Neural crest cell (in vitro differentiated cells): ENCODE results near the gene SNX6. TPM values are rescaled to one million over a fixed set of nuclear protein-coding genes. Genes with fewer than 3 reads are reported as not detected.

Source experiments
- DNase-seq: peaks from one replicate; pipeline ENCODE4 v3.0.0; 2021; ENCODE audit warnings: low read depth, mixed read lengths, low spot score
- H3K27ac Mint-ChIP-seq: one replicate; pipeline ENCODE4 v1.8.0; 2021; ENCODE audit warnings: mild to moderate bottlenecking, mixed read lengths; ENCODE audit not compliant: unreplicated experiment
- H3K27me3 Mint-ChIP-seq: 2 replicates; pipeline ENCODE4 v1.8.0; 2021; ENCODE audit warnings: low read depth, mild to moderate bottlenecking, mixed read lengths
- H3K36me3 Mint-ChIP-seq: 2 replicates; pipeline ENCODE4 v1.8.0; 2021; ENCODE audit warnings: low read depth, mild to moderate bottlenecking, mixed read lengths
- H3K4me1 Mint-ChIP-seq: 2 replicates; pipeline ENCODE4 v1.8.0; 2021; ENCODE audit warnings: mixed read lengths
- H3K4me3 Mint-ChIP-seq: one replicate; pipeline ENCODE4 v1.8.0; 2021; ENCODE audit warnings: mild to moderate bottlenecking, mixed read lengths
- H3K9me3 Mint-ChIP-seq: 2 replicates; pipeline ENCODE4 v1.8.0; 2021; ENCODE audit warnings: mixed read lengths
- total RNA-seq: library from RNA; stranded (reverse); gene quantifications from 2 replicates; pipeline ENCODE4 v1.2.1, GENCODE V29; 2021
- TF ChIP-seq, protein P1 (sequence below): fragments of 200-600 bp; sonication (generic); conservative IDR thresholded peaks from 2 replicates; pipeline ENCODE4 v1.5.0; 2021; ENCODE audit warnings: antibody characterized with exemption, mild to moderate bottlenecking

Gene SNX6
- total RNA-seq, 1 donor from 2014 or later: 71.1 TPM

DNA sequence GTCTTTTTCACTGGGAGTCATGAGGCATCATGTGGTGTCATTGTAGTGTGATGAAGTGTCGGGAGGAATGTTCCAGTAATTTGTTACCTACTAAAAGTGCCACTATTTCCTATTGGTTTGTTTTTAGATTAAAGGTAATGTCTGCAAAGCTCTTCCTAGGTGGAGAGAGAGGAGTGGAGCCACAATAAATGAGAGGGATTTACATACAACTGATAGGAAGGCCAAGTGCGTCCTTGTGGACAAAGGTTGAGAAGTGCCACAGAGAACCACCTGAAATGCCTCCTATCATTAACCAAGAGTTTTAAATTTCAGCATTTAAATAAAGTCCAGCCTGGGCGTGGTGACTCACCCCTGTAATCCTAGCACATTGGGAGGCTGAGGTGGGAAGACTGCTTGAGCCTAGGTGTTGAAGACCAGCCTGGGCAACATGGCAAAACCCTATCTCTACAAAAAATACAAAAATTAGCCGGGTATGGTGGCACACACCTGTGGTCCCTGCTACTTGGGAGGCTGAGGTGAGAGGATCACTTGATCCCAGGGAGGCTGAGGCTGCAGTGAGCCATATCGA is 2.5 kb upstream of the SNX6 start:
- TF ChIP-seq, protein P1, sequence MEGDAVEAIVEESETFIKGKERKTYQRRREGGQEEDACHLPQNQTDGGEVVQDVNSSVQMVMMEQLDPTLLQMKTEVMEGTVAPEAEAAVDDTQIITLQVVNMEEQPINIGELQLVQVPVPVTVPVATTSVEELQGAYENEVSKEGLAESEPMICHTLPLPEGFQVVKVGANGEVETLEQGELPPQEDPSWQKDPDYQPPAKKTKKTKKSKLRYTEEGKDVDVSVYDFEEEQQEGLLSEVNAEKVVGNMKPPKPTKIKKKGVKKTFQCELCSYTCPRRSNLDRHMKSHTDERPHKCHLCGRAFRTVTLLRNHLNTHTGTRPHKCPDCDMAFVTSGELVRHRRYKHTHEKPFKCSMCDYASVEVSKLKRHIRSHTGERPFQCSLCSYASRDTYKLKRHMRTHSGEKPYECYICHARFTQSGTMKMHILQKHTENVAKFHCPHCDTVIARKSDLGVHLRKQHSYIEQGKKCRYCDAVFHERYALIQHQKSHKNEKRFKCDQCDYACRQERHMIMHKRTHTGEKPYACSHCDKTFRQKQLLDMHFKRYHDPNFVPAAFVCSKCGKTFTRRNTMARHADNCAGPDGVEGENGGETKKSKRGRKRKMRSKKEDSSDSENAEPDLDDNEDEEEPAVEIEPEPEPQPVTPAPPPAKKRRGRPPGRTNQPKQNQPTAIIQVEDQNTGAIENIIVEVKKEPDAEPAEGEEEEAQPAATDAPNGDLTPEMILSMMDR: no peak
- DNase-seq: no peak
- H3K4me3 Mint-ChIP-seq: peak overlapping the region; percentile 17
- H3K9me3 Mint-ChIP-seq: peaks cover 3% of the 10 kb centered on the region
- H3K4me1 Mint-ChIP-seq: peaks cover 11% of the 10 kb centered on the region
- H3K36me3 Mint-ChIP-seq: no peaks in the 10 kb centered on the region
- H3K27ac Mint-ChIP-seq: no peak overlapping the region
- H3K27me3 Mint-ChIP-seq: no peaks in the 10 kb centered on the region

DNA sequence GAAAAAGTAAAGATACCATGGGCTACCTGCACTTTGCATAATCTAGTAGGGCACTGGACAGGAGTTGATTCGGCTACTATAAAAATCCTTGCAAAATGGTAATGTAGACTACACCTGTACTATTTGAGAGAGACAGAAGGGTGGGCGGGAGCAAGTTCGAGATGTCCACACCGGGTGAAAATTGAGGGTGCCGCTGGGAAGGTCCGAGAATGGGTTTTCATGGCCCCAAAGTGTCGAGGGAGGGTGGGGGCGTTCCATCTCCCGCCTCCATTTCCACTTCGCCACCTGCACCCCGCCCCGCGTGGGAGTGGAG is 648 bp downstream of the SNX6 start:
- Mint-ChIP-seq H3K9me3 (peaks cover 3% of the 10 kb centered on the region), H3K27ac (peak overlapping the region; percentile 40), H3K4me3 (peak overlapping the region; percentile 95), H3K36me3 (no peaks in the 10 kb centered on the region), H3K4me1 (peaks cover 11% of the 10 kb centered on the region), H3K27me3 (no peaks in the 10 kb centered on the region)
- DNase-seq: no peak
- TF ChIP-seq, protein P1: no peak

DNA sequence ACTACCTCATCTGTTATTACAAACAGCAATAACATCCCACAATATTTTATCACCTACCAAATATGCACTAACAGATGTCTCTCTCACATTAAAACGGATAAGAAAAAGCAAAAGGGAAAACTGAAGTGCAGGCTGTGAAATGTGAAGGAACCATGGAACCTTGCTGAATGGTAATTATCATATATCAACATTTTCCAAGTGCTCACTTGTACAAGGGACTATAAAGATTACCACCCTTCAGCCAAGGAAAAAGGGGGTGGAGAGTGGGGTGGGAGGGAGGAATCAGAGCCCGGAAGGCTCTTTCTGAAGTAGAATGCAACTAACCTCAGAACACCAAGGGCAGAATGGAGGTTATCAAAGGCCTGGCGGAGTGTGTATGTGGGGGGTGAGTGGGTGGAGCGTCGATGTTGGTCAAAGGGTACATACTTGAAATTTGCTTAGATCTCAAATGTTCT is 1.2 kb downstream of the SNX6 start:
- no peaks in the 10 kb centered on the region for H3K27me3 Mint-ChIP-seq
- TF ChIP-seq, protein P1: no peak
- H3K4me3 Mint-ChIP-seq: peak overlapping the region; percentile 95
- no peak overlapping the region for H3K27ac Mint-ChIP-seq
- H3K9me3 Mint-ChIP-seq: peaks cover 3% of the 10 kb centered on the region
- H3K4me1 Mint-ChIP-seq: peaks cover 11% of the 10 kb centered on the region
- H3K36me3 Mint-ChIP-seq: no peaks in the 10 kb centered on the region
- DNase-seq: no peak

DNA sequence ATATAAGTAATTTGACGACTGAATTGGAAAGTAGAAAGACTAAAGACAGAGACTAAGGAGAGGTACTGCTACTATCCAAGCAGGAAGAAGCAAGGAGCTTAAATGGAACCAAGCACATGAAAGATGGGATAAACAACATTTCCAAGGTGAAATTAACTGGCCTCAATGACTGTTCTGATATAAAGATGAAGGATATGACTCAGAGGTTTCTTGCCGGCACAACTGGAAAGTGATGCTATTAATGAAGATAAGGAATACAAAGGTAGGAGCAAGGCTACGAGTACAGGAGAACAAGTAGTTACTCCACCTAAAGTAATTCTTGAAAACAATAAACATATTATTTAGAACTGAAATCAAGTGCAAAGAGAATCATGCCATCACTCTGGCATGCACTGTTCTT is 6.4 kb downstream of the SNX6 start:
- no peak overlapping the region for H3K27ac Mint-ChIP-seq
- peaks cover 2% of the 10 kb centered on the region for H3K4me1 Mint-ChIP-seq
- peaks cover 6% of the 10 kb centered on the region for H3K36me3 Mint-ChIP-seq
- no peak overlapping the region for H3K4me3 Mint-ChIP-seq
- DNase-seq: no peak
- TF ChIP-seq, protein P1: no peak
- no peaks in the 10 kb centered on the region for H3K27me3 Mint-ChIP-seq
- no peaks in the 10 kb centered on the region for H3K9me3 Mint-ChIP-seq

DNA sequence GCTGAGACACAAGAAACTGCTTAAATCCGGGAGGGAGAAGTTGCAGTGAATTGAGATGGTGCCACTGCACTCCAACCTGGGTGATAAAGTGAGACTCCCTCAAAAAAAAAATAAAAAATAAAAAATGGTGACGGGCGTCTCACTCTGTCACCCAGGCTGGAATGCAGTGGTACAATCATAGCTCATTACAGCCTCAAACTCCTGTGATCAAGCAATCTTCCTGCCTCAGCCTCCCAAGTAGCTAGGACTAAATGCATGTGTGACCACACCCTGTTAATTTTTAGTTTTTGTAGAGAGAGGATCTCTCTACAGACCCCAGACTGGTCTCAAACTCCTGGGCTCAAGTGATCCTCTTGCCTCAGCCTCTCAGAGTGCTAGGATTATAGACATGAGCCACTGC is 9.1 kb downstream of the SNX6 start:
- Mint-ChIP-seq H3K27me3 (no peaks in the 10 kb centered on the region), H3K27ac (no peak overlapping the region), H3K4me1 (no peaks in the 10 kb centered on the region), H3K9me3 (no peaks in the 10 kb centered on the region), H3K4me3 (no peak overlapping the region), H3K36me3 (peaks cover 9% of the 10 kb centered on the region)
- TF ChIP-seq, protein P1: no peak
- DNase-seq: no peak

DNA sequence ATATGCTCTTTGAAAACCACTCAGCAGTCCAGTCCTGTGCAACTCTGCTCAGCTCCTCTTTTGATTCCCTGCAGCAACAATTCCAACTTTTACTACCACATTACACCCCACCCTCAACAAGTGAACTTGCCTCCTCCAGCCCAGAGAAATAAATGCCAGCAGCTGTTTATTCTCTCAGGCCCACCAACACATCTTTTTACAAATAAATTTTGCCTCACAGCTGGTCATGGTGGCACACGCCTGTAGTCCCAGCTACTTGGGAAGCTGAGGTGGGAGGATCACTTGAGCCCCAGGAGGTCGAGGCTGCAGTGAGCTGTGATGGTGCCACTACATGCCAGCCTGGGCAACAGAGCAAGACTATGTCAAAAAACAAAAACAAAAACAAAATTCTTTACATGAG is 9.8 kb downstream of the SNX6 start:
- no peak overlapping the region for H3K4me3 Mint-ChIP-seq
- peaks cover 12% of the 10 kb centered on the region for H3K36me3 Mint-ChIP-seq
- no peaks in the 10 kb centered on the region for H3K27me3 Mint-ChIP-seq
- TF ChIP-seq, protein P1: no peak
- no peak for DNase-seq
- H3K4me1 Mint-ChIP-seq: no peaks in the 10 kb centered on the region
- no peaks in the 10 kb centered on the region for H3K9me3 Mint-ChIP-seq
- no peak overlapping the region for H3K27ac Mint-ChIP-seq
